SH-SY5Y (cell line): Measurements from ENCODE around the gene PDLIM5.

Experiments
- GATA2 ChIP-seq: IDR thresholded peaks from 2 replicates; pipeline ENCODE4 v1.6.1; 2011; ENCODE audit warnings: mild to moderate bottlenecking, low read depth, low read length
- GATA3 ChIP-seq: IDR thresholded peaks from 2 replicates; pipeline ENCODE4 v1.6.1; 2011; ENCODE audit warnings: low read depth, mild to moderate bottlenecking, low read length, moderate library complexity

- no peak for TF ChIP-seq GATA2
- no peak for TF ChIP-seq GATA3
Measured at GRCh38 chr4:94497690-94498089, 45.9 kb downstream of the PDLIM5 start.
